Hematopoietic multipotent progenitor cell treated with erythropoietin and hydrocortisone succinate and interleukin-3 and kit ligand, for 8 days (in vitro differentiated cells): ENCODE results near the gene DDX51.
"Not testable (repeated sequence)": the region's sequence is repeated elsewhere in the genome, so short reads cannot be mapped to it uniquely, and the experiment has no call there.

Source experiments
- DNase-seq: peaks from one replicate; pipeline ENCODE4 v3.0.0-alpha.2; 2015

DDX51 gene

GRCh38 chr12:132138941-132139871 is 4.9 kb downstream of the DDX51 start:
- no peak for DNase-seq

- DNase-seq, result no peak
These were observed 6.5 kb downstream of the DDX51 start for GRCh38 chr12:132137483-132138125.

- not testable (repeated sequence) for DNase-seq
These were observed 7.9 kb downstream of the DDX51 start for GRCh38 chr12:132136226-132136625.

GRCh38 chr12:132134653-132135183 is 9.4 kb downstream of the DDX51 start:
- not testable (repeated sequence) for DNase-seq

GRCh38 chr12:132133952-132134652 is 10.0 kb downstream of the DDX51 start:
- no peak for DNase-seq

GRCh38 chr12:132132609-132133430 is 11.3 kb downstream of the DDX51 start:
- DNase-seq, result no peak

- DNase-seq, result no peak
These were observed 12.2 kb downstream of the DDX51 start for GRCh38 chr12:132131952-132132351.

GRCh38 chr12:132131229-132131628 is 12.9 kb downstream of the DDX51 start:
- DNase-seq, result no peak

GRCh38 chr12:132130690-132131089 is 13.4 kb downstream of the DDX51 start:
- DNase-seq, result no peak

- DNase-seq, result no peak
These were observed 15.1 kb downstream of the DDX51 start for GRCh38 chr12:132129007-132129406.

- DNase-seq, result no peak
These were observed 17.1 kb downstream of the DDX51 start for GRCh38 chr12:132127041-132127440.

GRCh38 chr12:132125736-132126135 is 18.4 kb downstream of the DDX51 start:
- DNase-seq, result no peak

- DNase-seq, result peak; percentile 37
These were observed 19.2 kb downstream of the DDX51 start for GRCh38 chr12:132124766-132125425.

- DNase-seq, result no peak
These were observed 20.0 kb downstream of the DDX51 start for GRCh38 chr12:132123970-132124765.

GRCh38 chr12:132121283-132121682 is 22.8 kb downstream of the DDX51 start:
- DNase-seq, result no peak

GRCh38 chr12:132118876-132119275 is 25.2 kb downstream of the DDX51 start:
- no peak for DNase-seq

GRCh38 chr12:132117558-132117875 is 26.6 kb downstream of the DDX51 start:
- peak; percentile 8 for DNase-seq

- no peak for DNase-seq
These were observed 27.2 kb downstream of the DDX51 start for GRCh38 chr12:132116709-132117557.

GRCh38 chr12:132115500-132115899 is 28.6 kb downstream of the DDX51 start:
- no peak for DNase-seq

GRCh38 chr12:132114667-132115066 is 29.5 kb downstream of the DDX51 start:
- DNase-seq, result no peak
